ENCODE results near the gene KLF13. TPM values are rescaled to one million over a fixed set of nuclear protein-coding genes. Genes with fewer than 3 reads are reported as not detected.

The KLF13 gene
- total and polyA plus RNA-seq, 10 of the 15 experiments (the other 5 are each of a cell fraction or from before 2014, with no cell fraction given) = 20.3 to 109 (median 51.4) TPM

- TF ChIP-seq GABPA (IDR thresholded peaks at IDR 0.05; ENCODE audit: low read depth) (no peak), TCF7 (IDR thresholded peaks at IDR 0.05; ENCODE audit: borderline replicate concordance) (no peak), TARDBP (IDR thresholded peaks at IDR 0.05; ENCODE audit: borderline replicate concordance) (no peak), NBN (IDR thresholded peaks at IDR 0.05) (0 out of 2 replicates have a peak, but pooled peaks have one; percentile 31), MTA2 (IDR thresholded peaks at IDR 0.05; ENCODE audit: low read depth) (peak; percentile 60; the same call in 1 of the 2 replicates), NFYB (IDR thresholded peaks at IDR 0.05; ENCODE audit: insufficient read depth, low read depth, low read length) (no peak), MTA3 (IDR thresholded peaks at IDR 0.05; ENCODE audit: borderline replicate concordance, low read length) (no peak), HDGF (IDR thresholded peaks at IDR 0.05) (no peak), PBX3 (IDR thresholded peaks at IDR 0.05; ENCODE audit: insufficient replicate concordance, low read depth, low read length) (no peak), DPF2 (IDR thresholded peaks at IDR 0.05) (peak; percentile 51; the same call in 1 of the 2 replicates), RB1 (IDR thresholded peaks at IDR 0.05; ENCODE audit: borderline replicate concordance) (no peak), RCOR1 (conservative IDR thresholded peaks at IDR 0.05; ENCODE audit: low read depth, low read length) (no peak), TCF12 (IDR thresholded peaks at IDR 0.05; ENCODE audit: low read depth, low read length) (no peak)
Measured at GRCh38 chr15:31285772-31286261, 40.8 kb upstream of the KLF13 start (continued).

GRCh38 chr15:31291048-31291578, 35.5 kb upstream of the KLF13 start:
- ChIA-PET POLR2A (interaction anchor here (0.6 to 1.6 kb wide), 2 partner anchors 33 to 51 kb away, joined by 3 to 4 read pairs; no protein-coding TSS in a partner anchor), CTCF (interaction anchor here (1.0 to 2.3 kb wide), 5 partner anchors 12 to 198 kb away, joined by 3 to 10 read pairs (median 4); no protein-coding TSS in a partner anchor), SMC1A (ENCODE audit: uncharacterized antibody, unreplicated experiment) (interaction anchor here (0.8 to 2.1 kb wide), 4 partner anchors 8 to 33 kb away, joined by 3 to 6 read pairs (median 4); no protein-coding TSS in a partner anchor), RAD21 (ENCODE audit: unreplicated experiment) (interaction anchor here (0.9 kb wide), 1 partner anchor 15 kb away, joined by 3 read pairs; no protein-coding TSS in a partner anchor)
- intact Hi-C loops (cut with micrococcal nuclease; ENCODE audit: unreplicated experiment) = no loop called here
- ATAC-seq (no peak), DNase-seq (ENCODE audit: low read depth, low spot score) (no peak), FAIRE-seq (no peak)
- Histone ChIP-seq H2AFZ (ENCODE audit: control insufficient read depth, low read depth, low read length) (no peak overlapping the region), H3K9me3 (replicated peaks; ENCODE audit: control insufficient read depth, insufficient read depth, low read length) (no peaks in the 10 kb centered on the region; the same call in 1 of the 3 replicates), H3K4me3 (no peak overlapping the region), H3K27me3 (replicated peaks in 1 of 2; ENCODE audit: control insufficient read depth in 2 of 2, insufficient read depth in 2 of 2, low read length in 1 of 2) (no peaks in the 10 kb centered on the region), H3K79me2 (ENCODE audit: control insufficient read depth, insufficient read depth, low read length) (no peaks in the 10 kb centered on the region), H4K20me1 (ENCODE audit: control insufficient read depth, insufficient read depth) (no peaks in the 10 kb centered on the region), H3K4me1 (ENCODE audit: control insufficient read depth, insufficient read depth, low read length) (no peaks in the 10 kb centered on the region), H3K4me2 (ENCODE audit: control insufficient read depth, insufficient read depth) (no peak overlapping the region), H3K36me3 (ENCODE audit: control insufficient read depth in 2 of 2, insufficient read depth in 2 of 2, low read length in 1 of 2) (no peaks in the 10 kb centered on the region), H3K9ac (ENCODE audit: control insufficient read depth, insufficient read depth, low read length) (no peak overlapping the region), H3K27ac (ENCODE audit: control insufficient read depth, insufficient read depth) (no peak overlapping the region)
- WGBS (ENCODE audit: insufficient coverage, insufficient replicate concordance, low lambda C conversion rate, missing lambda C conversion rate) = 65% methylated on average over 3 of the region's 3 CpGs
- in situ Hi-C loops (cut with MboI) = no loop called here
- BruUV-seq (replicated peaks) = no TSS peak
- no peak for TF ChIP-seq NFXL1 (IDR thresholded peaks at IDR 0.05; ENCODE audit: borderline replicate concordance)
- no peak for TF ChIP-seq MLLT1 (IDR thresholded peaks at IDR 0.05)
- TF ChIP-seq NR2C1 (IDR thresholded peaks at IDR 0.05) = no peak
- no peak for TF ChIP-seq SKIL (IDR thresholded peaks at IDR 0.05; ENCODE audit: low read depth, poor library complexity, severe bottlenecking)
- no peak for TF ChIP-seq ZSCAN29 (IDR thresholded peaks at IDR 0.05)
- TF ChIP-seq TCF3 (IDR thresholded peaks at IDR 0.05; ENCODE audit: borderline replicate concordance, insufficient read depth, low read depth, low read length) = no peak
- no peak for TF ChIP-seq RBBP5 (conservative IDR thresholded peaks at IDR 0.05)
